Sigmoid colon (tissue), 3 donors: Measurements from ENCODE around the gene CDK11B.

ENCODE experiments used
- POLR2A ChIP-seq, 2 donors: fragments of 450-650 bp; IDR thresholded peaks; one replicate each; pipeline ENCODE4 v1.6.1; 2016; ENCODE audit warnings: antibody characterized with exemption in 2 of 2, mild to moderate bottlenecking in 2 of 2, moderate library complexity in 2 of 2
- TF ChIP-seq, protein P1 (sequence below), 4 experiments: fragments of 450-650 bp in 3 of 4; fragments of 200-600 bp in 1 of 4; IDR thresholded peaks; one replicate each; pipeline ENCODE4 v1.5.1; 2016 to 2019; ENCODE audit warnings: antibody characterized with exemption in 4 of 4, mild to moderate bottlenecking in 3 of 4, moderate library complexity in 2 of 4

DNA sequence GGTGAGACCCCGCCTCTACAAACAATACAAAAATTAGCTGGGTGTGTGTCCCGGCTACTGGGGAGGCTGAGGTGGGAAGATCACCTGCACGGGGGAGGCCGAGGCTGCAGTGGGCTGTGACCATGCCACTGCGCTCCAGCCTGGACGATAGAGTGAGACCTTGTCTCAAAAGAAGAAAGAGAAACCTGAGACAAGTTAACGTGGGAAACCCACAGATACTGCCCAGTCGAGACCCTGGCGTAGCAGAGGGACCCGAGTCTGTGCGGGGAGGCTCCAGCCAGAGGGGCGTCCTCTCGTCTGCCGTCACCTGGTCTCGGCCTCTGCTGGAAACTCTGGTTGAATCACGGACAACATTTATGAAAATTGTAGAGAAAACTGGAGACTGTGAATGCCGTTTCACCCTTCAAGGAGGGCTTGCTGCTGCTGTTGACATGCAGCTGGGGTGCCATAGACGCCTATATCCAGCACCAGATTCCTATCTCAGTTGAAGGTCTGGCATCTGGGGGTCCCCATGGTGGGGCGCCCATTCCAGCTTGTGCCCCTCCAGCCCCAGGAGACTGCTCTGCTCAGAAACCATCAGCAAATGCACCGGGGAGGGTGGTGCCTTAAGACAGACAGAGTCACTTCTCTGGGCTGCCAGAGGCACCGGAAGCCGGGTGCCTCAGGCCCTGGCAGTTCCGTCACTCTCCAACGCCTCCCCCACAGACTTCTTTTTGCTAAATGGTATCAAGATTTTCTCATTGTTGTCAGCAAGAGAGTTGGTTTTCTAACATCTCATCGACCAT is 13.6 kb upstream of the CDK11B start:
- no peak for TF ChIP-seq POLR2A (IDR thresholded peaks at IDR 0.05)
- TF ChIP-seq, protein P1, sequence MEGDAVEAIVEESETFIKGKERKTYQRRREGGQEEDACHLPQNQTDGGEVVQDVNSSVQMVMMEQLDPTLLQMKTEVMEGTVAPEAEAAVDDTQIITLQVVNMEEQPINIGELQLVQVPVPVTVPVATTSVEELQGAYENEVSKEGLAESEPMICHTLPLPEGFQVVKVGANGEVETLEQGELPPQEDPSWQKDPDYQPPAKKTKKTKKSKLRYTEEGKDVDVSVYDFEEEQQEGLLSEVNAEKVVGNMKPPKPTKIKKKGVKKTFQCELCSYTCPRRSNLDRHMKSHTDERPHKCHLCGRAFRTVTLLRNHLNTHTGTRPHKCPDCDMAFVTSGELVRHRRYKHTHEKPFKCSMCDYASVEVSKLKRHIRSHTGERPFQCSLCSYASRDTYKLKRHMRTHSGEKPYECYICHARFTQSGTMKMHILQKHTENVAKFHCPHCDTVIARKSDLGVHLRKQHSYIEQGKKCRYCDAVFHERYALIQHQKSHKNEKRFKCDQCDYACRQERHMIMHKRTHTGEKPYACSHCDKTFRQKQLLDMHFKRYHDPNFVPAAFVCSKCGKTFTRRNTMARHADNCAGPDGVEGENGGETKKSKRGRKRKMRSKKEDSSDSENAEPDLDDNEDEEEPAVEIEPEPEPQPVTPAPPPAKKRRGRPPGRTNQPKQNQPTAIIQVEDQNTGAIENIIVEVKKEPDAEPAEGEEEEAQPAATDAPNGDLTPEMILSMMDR (IDR thresholded peaks at IDR 0.05): no peak
